OCI-LY7 (cell line): Measurements from ENCODE around the gene STXBP1. TPM values are rescaled to one million over a fixed set of nuclear protein-coding genes. Genes with fewer than 3 reads are reported as not detected.

ENCODE experiments used
- BruUV-seq: library from RNA; stranded (reverse); fragments of 400-500 nt; replicated peaks from 2 replicates; lab custom pipeline; 2021; lab: Mats Ljungman, UMichigan
- CTCF ChIA-PET: fragments of 300-600 bp; sonication (Branson Sonifier 250); formaldehyde crosslinking; loops from one replicate; lab custom pipeline; 2022; ENCODE audit warnings: antibody characterized with exemption; ENCODE audit not compliant: unreplicated experiment; lab: Charles Lee
- POLR2A ChIA-PET: fragments of 300-600 bp; sonication (Branson Sonifier 250); formaldehyde crosslinking; loops from one replicate; lab custom pipeline; 2022; ENCODE audit warnings: antibody characterized with exemption; lab: Charles Lee
- DNase-seq: peaks from one replicate; pipeline ENCODE4 v3.0.0-alpha.2; 2015; ENCODE audit warnings: low spot score
- H2AFZ ChIP-seq: fragments of 200-600 bp; sonication (generic), shearing (Covaris generic); 2 replicates; pipeline ENCODE4 v1.6.1; 2014; ENCODE audit warnings: mild to moderate bottlenecking, antibody characterized with exemption, low read length, moderate library complexity
- H3K27ac ChIP-seq: fragments of 200-600 bp; sonication (generic); 2 replicates; pipeline ENCODE4 v1.5.1; 2014; ENCODE audit warnings: mixed run types, low read depth, mild to moderate bottlenecking, moderate library complexity, low read length, inconsistent platforms; ENCODE audit not compliant: poor library complexity, severe bottlenecking
- H3K36me3 ChIP-seq: fragments of 200-600 bp; sonication (generic); 2 replicates; pipeline ENCODE4 v1.6.1; 2014; ENCODE audit warnings: mild to moderate bottlenecking, antibody characterized with exemption, low read length, moderate library complexity, mixed read lengths; ENCODE audit not compliant: insufficient read depth
- H3K4me1 ChIP-seq: fragments of 200-600 bp; sonication (generic); 2 replicates; pipeline ENCODE4 v1.5.1; 2014; ENCODE audit warnings: mild to moderate bottlenecking, low read length; ENCODE audit not compliant: insufficient read depth, poor library complexity, severe bottlenecking
- H3K4me2 ChIP-seq: fragments of 200-600 bp; sonication (generic); 2 replicates; pipeline ENCODE4 v1.6.1; 2014; ENCODE audit warnings: mild to moderate bottlenecking, low read length
- H3K4me3 ChIP-seq: fragments of 200-600 bp; sonication (generic); 2 replicates; pipeline ENCODE4 v1.5.1; 2014; ENCODE audit warnings: mild to moderate bottlenecking, low read depth, low read length; ENCODE audit not compliant: poor library complexity, severe bottlenecking
- H3K79me2 ChIP-seq: fragments of 200-600 bp; sonication (generic); 2 replicates; pipeline ENCODE4 v1.6.1; 2016; ENCODE audit warnings: low read depth, mild to moderate bottlenecking, low read length, moderate library complexity, mixed read lengths; ENCODE audit not compliant: insufficient read depth
- H3K9me2 ChIP-seq: fragments of 200-600 bp; sonication (generic); 2 replicates; pipeline ENCODE4 v1.6.1; 2016; ENCODE audit warnings: mild to moderate bottlenecking, low read length, mixed read lengths; ENCODE audit not compliant: insufficient read depth
- H3K9me3 ChIP-seq: fragments of 200-600 bp; sonication (generic); 2 replicates; pipeline ENCODE4 v1.6.1; 2014; ENCODE audit warnings: mild to moderate bottlenecking, mixed run types, low read length, mixed read lengths
- H4K20me1 ChIP-seq: fragments of 200-600 bp; sonication (generic); 2 replicates; pipeline ENCODE4 v1.6.1; 2014; ENCODE audit warnings: mild to moderate bottlenecking, antibody characterized with exemption, low read length, moderate library complexity, mixed read lengths; ENCODE audit not compliant: insufficient read depth
- EZH2phosphoT487 ChIP-seq: fragments of 200-600 bp; sonication (generic); IDR thresholded peaks from 2 replicates; pipeline ENCODE4 v1.6.1; 2018; ENCODE audit warnings: low read depth, borderline replicate concordance, mild to moderate bottlenecking, mixed run types, antibody characterized with exemption, low read length, moderate library complexity, mixed read lengths
- intact Hi-C: fragments of 100-400 bp; cut with micrococcal nuclease; formaldehyde crosslinking; loops from one replicate; pipeline ENCODE4 v1.10.0; 2022; ENCODE audit not compliant: unreplicated experiment
- total RNA-seq, 2 experiments: library from RNA; depleted of rRNA in 1 of 2; stranded (reverse); fragments of >200 nt in 1 of 2; shearing (Covaris generic) in 1 of 2; gene quantifications; 2 replicates each; pipeline ENCODE4 v1.2.3, GENCODE V29; 2014 to 2022
- TF ChIP-seq, protein P1 (sequence below): fragments of 200-600 bp; sonication (generic); conservative IDR thresholded peaks from 2 replicates; pipeline ENCODE4 v1.5.1; 2014; ENCODE audit warnings: mild to moderate bottlenecking, antibody characterized with exemption, low read length, moderate library complexity, mixed read lengths

Gene STXBP1
- total RNA-seq, 2 experiments from 2014 or later = 4.1 to 20.4 TPM

DNA sequence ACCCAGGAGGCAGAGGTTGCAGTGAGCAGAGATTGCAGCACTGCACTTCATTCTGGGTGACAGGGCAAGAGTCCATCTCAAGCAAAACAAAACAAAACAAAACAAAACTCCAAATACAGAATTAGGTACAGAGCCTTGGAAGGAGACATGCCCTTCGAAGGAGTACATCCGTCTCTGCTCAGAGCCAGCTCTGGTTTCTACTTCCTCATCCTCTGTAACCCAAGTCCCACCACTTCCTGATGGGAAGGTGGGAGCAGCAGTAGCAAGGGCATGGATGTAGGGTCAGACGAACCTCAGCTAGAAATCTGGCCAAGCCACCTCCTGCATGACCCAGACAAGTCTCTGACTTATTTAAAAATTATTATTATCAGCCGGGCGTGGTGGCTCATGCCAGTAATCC is 16.5 kb upstream of the STXBP1 start:
- ChIA-PET CTCF (no interaction called here), POLR2A (no interaction called here)
- Histone ChIP-seq H3K36me3 (no peaks in the 10 kb centered on the region), H3K9me2 (no peaks in the 10 kb centered on the region), H3K4me3 (no peak overlapping the region), H3K9me3 (no peaks in the 10 kb centered on the region), H4K20me1 (no peaks in the 10 kb centered on the region), H2AFZ (no peak overlapping the region), H3K4me2 (no peak overlapping the region), H3K79me2 (no peaks in the 10 kb centered on the region), H3K4me1 (no peaks in the 10 kb centered on the region), H3K27ac (no peak overlapping the region)
- no TSS peak for BruUV-seq
- no peak for DNase-seq
- intact Hi-C loops = no loop called here
- TF ChIP-seq, protein P1, sequence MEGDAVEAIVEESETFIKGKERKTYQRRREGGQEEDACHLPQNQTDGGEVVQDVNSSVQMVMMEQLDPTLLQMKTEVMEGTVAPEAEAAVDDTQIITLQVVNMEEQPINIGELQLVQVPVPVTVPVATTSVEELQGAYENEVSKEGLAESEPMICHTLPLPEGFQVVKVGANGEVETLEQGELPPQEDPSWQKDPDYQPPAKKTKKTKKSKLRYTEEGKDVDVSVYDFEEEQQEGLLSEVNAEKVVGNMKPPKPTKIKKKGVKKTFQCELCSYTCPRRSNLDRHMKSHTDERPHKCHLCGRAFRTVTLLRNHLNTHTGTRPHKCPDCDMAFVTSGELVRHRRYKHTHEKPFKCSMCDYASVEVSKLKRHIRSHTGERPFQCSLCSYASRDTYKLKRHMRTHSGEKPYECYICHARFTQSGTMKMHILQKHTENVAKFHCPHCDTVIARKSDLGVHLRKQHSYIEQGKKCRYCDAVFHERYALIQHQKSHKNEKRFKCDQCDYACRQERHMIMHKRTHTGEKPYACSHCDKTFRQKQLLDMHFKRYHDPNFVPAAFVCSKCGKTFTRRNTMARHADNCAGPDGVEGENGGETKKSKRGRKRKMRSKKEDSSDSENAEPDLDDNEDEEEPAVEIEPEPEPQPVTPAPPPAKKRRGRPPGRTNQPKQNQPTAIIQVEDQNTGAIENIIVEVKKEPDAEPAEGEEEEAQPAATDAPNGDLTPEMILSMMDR = no peak
- no peak for TF ChIP-seq EZH2phosphoT487

- H3K4me2 ChIP-seq = no peak overlapping the region
- no peaks in the 10 kb centered on the region for H3K9me2 ChIP-seq
- H4K20me1 ChIP-seq = no peaks in the 10 kb centered on the region
- TF ChIP-seq, protein P1 = no peak
- TF ChIP-seq EZH2phosphoT487 = no peak
- H3K36me3 ChIP-seq = no peaks in the 10 kb centered on the region
- no peak overlapping the region for H3K4me3 ChIP-seq
- no peaks in the 10 kb centered on the region for H3K9me3 ChIP-seq
- intact Hi-C loops = no loop called here
- H3K27ac ChIP-seq = no peak overlapping the region
- no peak overlapping the region for H2AFZ ChIP-seq
- no peaks in the 10 kb centered on the region for H3K4me1 ChIP-seq
- POLR2A ChIA-PET = interaction anchor here (0.7 kb wide), 1 partner anchor 68 kb away, joined by 5 read pairs; no protein-coding TSS in a partner anchor
- CTCF ChIA-PET = no interaction called here
- H3K79me2 ChIP-seq = no peaks in the 10 kb centered on the region
- no peak for DNase-seq
- BruUV-seq = no TSS peak
These were observed 13.1 kb upstream of the STXBP1 start for GRCh38 chr9:127598839-127599549.

DNA sequence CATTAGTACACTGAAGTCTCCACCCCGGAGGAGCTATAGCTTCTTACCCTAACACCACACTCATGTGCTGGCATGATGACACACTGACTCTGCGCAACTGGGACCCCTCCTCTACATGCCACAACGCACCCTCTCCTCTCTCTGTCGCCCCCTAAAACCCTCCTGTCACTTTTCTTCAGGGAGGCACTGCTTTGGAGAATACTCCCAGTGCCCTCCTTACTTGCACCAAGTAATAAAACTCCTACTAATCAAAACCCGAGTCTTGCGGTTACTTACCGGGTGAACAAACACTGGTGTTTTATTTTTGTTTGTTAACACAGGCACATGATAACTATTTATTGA is 12.6 kb upstream of the STXBP1 start:
- CTCF ChIA-PET = no interaction called here

More for the DNA sequence above, 12.6 kb upstream of the STXBP1 start:
- intact Hi-C loops = no loop called here
- Histone ChIP-seq H3K4me2 (no peak overlapping the region), H3K4me3 (no peak overlapping the region), H3K36me3 (no peaks in the 10 kb centered on the region), H2AFZ (no peak overlapping the region), H3K27ac (no peak overlapping the region), H4K20me1 (no peaks in the 10 kb centered on the region), H3K79me2 (no peaks in the 10 kb centered on the region), H3K4me1 (no peaks in the 10 kb centered on the region), H3K9me2 (no peaks in the 10 kb centered on the region), H3K9me3 (no peaks in the 10 kb centered on the region)
- BruUV-seq = no TSS peak
- POLR2A ChIA-PET = interaction anchor here (0.7 kb wide), 1 partner anchor 68 kb away, joined by 5 read pairs; no protein-coding TSS in a partner anchor
- no peak for DNase-seq
- TF ChIP-seq, protein P1 = no peak
- no peak for TF ChIP-seq EZH2phosphoT487
